DND-41 (cell line): ENCODE results near the gene STK11.
"Not testable (repeated sequence)": the region's sequence is repeated elsewhere in the genome, so short reads cannot be mapped to it uniquely, and the experiment has no call there.

Source experiments
- ATAC-seq: fragments of 200-7000 bp; cut with Tn5 transposase; 3 replicates; pipeline ENCODE4 v1.9.1; 2021; ENCODE audit warnings: low read depth; ENCODE audit not compliant: insufficient read depth
- DNase-seq: peaks from one replicate; pipeline ENCODE4 v3.0.0-alpha.2; 2020
- H2AFZ ChIP-seq: 2 replicates; pipeline ENCODE4 v1.6.0; 2012; ENCODE audit warnings: low read depth, low read length
- H3K27ac ChIP-seq: 2 replicates; pipeline ENCODE4 v1.5.1; 2012; ENCODE audit warnings: low read length, inconsistent platforms
- H3K27me3 ChIP-seq: fragments of 200-600 bp; sonication (generic); 2 replicates; pipeline ENCODE4 v1.6.0; 2012; ENCODE audit warnings: low read length, mild to moderate bottlenecking, inconsistent platforms; ENCODE audit not compliant: insufficient read depth, poor library complexity
- H3K36me3 ChIP-seq: 2 replicates; pipeline ENCODE4 v1.5.1; 2012; ENCODE audit warnings: low read length, inconsistent platforms; ENCODE audit not compliant: insufficient read depth
- H3K4me1 ChIP-seq: 2 replicates; pipeline ENCODE4 v1.5.1; 2012; ENCODE audit warnings: mild to moderate bottlenecking, low read length; ENCODE audit not compliant: insufficient read depth
- H3K4me2 ChIP-seq: 2 replicates; pipeline ENCODE4 v1.6.0; 2012; ENCODE audit warnings: mild to moderate bottlenecking, moderate library complexity, low read length, inconsistent platforms; ENCODE audit not compliant: insufficient read depth
- H3K4me3 ChIP-seq, 2 experiments: fragments of 200-600 bp in 1 of 2; shearing (Covaris generic) in 1 of 2; 2 replicates each; pipeline ENCODE4 v1.5.1; 2012 to 2016; ENCODE audit warnings: inconsistent platforms in 2 of 2, low read length in 2 of 2, mild to moderate bottlenecking in 2 of 2, low read depth in 1 of 2, moderate library complexity in 1 of 2
- H3K79me2 ChIP-seq: 2 replicates; pipeline ENCODE4 v1.6.0; 2012; ENCODE audit warnings: low read length, inconsistent platforms; ENCODE audit not compliant: insufficient read depth
- H3K9ac ChIP-seq: 2 replicates; pipeline ENCODE4 v1.6.0; 2012; ENCODE audit warnings: low read depth, mild to moderate bottlenecking, inconsistent platforms, low read length, moderate library complexity
- H3K9me3 ChIP-seq: 2 replicates; pipeline ENCODE4 v1.5.1; 2012; ENCODE audit warnings: low read length, moderate library complexity, mild to moderate bottlenecking, inconsistent platforms; ENCODE audit not compliant: insufficient read depth, severe bottlenecking
- H4K20me1 ChIP-seq: 2 replicates; pipeline ENCODE4 v1.6.0; 2012; ENCODE audit warnings: low read length; ENCODE audit not compliant: insufficient read depth
- EZH2 ChIP-seq: IDR thresholded peaks from 3 replicates; pipeline ENCODE4 v1.6.1; 2012; ENCODE audit warnings: borderline replicate concordance, low read depth, mild to moderate bottlenecking, moderate library complexity, low read length, inconsistent platforms; ENCODE audit not compliant: severe bottlenecking
- TF ChIP-seq, protein P1 (sequence below): IDR thresholded peaks from 2 replicates; pipeline ENCODE4 v1.5.1; 2012; ENCODE audit warnings: borderline replicate concordance, low read length, moderate library complexity, mild to moderate bottlenecking; ENCODE audit not compliant: poor library complexity, severe bottlenecking; ENCODE audit errors: extremely low read depth

Gene STK11

DNA sequence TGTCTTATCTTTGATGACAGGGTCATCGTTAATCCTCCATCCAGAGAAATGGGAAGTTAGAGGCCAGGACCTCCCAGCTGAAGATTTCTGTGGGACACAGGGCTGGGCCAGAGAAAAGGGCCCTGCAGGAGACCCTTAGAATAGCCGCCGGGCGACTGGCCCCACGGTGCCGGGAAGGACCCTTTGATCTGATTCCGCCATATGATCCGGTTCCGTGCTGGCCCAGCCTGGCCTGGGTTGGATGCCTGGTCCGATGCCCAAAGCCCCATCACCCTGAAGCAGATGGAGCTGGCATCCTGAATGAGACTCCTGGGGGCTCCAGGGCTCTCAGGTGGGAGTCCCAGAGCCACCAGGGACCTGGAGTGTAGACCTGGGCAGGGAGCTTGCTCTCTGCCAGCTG, 6.0 kb upstream of the STK11 start:
- Histone ChIP-seq H3K9ac (no peak overlapping the region), H3K27me3 (no peaks in the 10 kb centered on the region), H3K79me2 (no peaks in the 10 kb centered on the region), H3K9me3 (no peaks in the 10 kb centered on the region), H3K4me3 (no peak overlapping the region), H3K36me3 (no peaks in the 10 kb centered on the region), H3K4me1 (peaks cover 15% of the 10 kb centered on the region), H2AFZ (no peak overlapping the region), H3K4me2 (no peak overlapping the region), H4K20me1 (no peaks in the 10 kb centered on the region), H3K27ac (no peak overlapping the region)
- DNase-seq (no peak), ATAC-seq (no peak)
- no peak for TF ChIP-seq EZH2
- TF ChIP-seq, protein P1, sequence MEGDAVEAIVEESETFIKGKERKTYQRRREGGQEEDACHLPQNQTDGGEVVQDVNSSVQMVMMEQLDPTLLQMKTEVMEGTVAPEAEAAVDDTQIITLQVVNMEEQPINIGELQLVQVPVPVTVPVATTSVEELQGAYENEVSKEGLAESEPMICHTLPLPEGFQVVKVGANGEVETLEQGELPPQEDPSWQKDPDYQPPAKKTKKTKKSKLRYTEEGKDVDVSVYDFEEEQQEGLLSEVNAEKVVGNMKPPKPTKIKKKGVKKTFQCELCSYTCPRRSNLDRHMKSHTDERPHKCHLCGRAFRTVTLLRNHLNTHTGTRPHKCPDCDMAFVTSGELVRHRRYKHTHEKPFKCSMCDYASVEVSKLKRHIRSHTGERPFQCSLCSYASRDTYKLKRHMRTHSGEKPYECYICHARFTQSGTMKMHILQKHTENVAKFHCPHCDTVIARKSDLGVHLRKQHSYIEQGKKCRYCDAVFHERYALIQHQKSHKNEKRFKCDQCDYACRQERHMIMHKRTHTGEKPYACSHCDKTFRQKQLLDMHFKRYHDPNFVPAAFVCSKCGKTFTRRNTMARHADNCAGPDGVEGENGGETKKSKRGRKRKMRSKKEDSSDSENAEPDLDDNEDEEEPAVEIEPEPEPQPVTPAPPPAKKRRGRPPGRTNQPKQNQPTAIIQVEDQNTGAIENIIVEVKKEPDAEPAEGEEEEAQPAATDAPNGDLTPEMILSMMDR: no peak

DNA sequence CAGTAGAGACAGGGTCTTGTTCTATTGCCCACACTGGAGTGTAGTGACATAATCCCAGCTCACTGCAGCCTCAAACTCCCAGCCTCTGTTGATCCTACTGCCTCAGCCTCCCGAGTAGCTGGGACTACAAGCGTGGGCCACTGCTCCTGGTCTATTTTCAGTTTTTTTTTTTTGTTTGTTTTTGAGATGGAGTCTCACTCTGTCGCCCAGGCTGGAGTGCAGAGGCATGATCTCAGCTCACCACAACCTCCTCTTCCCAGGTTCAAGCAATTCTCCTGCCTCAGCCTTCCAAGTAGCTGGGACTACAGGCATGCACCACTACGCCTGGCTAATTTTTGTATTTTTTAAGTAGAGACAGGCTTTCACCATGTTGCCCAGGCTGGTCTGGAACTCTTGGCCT, 5.0 kb upstream of the STK11 start:
- ATAC-seq, DNase-seq, H3K9ac ChIP-seq, H3K4me2 ChIP-seq, H3K9me3 ChIP-seq, H3K36me3 ChIP-seq, H2AFZ ChIP-seq, H3K27me3 ChIP-seq, H3K79me2 ChIP-seq, H4K20me1 ChIP-seq, H3K4me3 ChIP-seq, H3K27ac ChIP-seq: not testable (repeated sequence)
- H3K4me1 ChIP-seq: peaks cover 20% of the 10 kb centered on the region

GRCh38 chr19:1206150-1206863, 729 bp downstream of the STK11 start:
- peak overlapping the region; percentile 98 for H3K4me2 ChIP-seq
- peaks cover 35% of the 10 kb centered on the region for H3K36me3 ChIP-seq
- peak overlapping the region; percentile 78 to 80 for H3K4me3 ChIP-seq
- ATAC-seq (no peak), DNase-seq (no peak)
- H4K20me1 ChIP-seq: peaks cover 35% of the 10 kb centered on the region
- TF ChIP-seq EZH2: no peak
- TF ChIP-seq, protein P1: no peak
- peak overlapping the region; percentile 75 for H3K9ac ChIP-seq
- peaks cover 56% of the 10 kb centered on the region for H3K4me1 ChIP-seq
- H2AFZ ChIP-seq: 0 out of 2 replicates have a peak overlapping the region, but pooled peaks have one; percentile 38
- H3K27ac ChIP-seq: peak overlapping the region; percentile 60
- no peaks in the 10 kb centered on the region for H3K27me3 ChIP-seq
- H3K79me2 ChIP-seq: peaks cover 54% of the 10 kb centered on the region
- H3K9me3 ChIP-seq: no peaks in the 10 kb centered on the region

GRCh38 chr19:1206864-1207450, 1.4 kb downstream of the STK11 start:
- no peak overlapping the region for H2AFZ ChIP-seq
- peak overlapping the region; percentile 60 for H3K27ac ChIP-seq
- H3K9me3 ChIP-seq: no peaks in the 10 kb centered on the region
- H3K4me2 ChIP-seq: peak overlapping the region; percentile 98
- H3K9ac ChIP-seq: peak overlapping the region; percentile 75
- peaks cover 42% of the 10 kb centered on the region for H3K36me3 ChIP-seq
- no peak for DNase-seq
- ATAC-seq: no peak
- peaks cover 61% of the 10 kb centered on the region for H3K79me2 ChIP-seq
- H3K4me1 ChIP-seq: peaks cover 56% of the 10 kb centered on the region
- TF ChIP-seq EZH2: no peak
- TF ChIP-seq, protein P1: no peak
- H4K20me1 ChIP-seq: peaks cover 42% of the 10 kb centered on the region
- H3K27me3 ChIP-seq: no peaks in the 10 kb centered on the region
- H3K4me3 ChIP-seq: peak overlapping the region; percentile 78 to 80

DNA sequence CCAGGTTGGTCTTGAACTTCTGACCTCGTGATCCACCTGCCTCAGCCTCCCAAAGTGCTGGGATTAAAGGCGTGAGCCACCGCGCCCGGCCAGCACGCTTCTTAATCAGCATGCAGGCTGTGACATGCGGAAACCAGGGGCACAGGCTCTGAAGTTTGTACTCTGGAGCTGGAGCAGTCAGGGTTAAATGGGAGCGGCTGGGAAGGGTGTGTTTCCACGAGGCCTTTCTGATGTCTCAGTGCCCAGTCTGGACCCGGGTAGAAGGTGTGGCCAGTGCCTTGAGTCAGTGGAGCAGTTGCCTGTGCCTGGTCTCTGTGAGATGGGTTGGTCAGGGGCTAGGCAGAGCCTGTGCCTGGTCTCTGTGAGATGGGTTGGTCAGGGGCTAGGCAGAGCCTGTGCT, 3.3 kb downstream of the STK11 start:
- H3K27ac ChIP-seq, H2AFZ ChIP-seq, H3K9me3 ChIP-seq, H3K27me3 ChIP-seq, DNase-seq, ATAC-seq: not testable (repeated sequence)
- Histone ChIP-seq H3K36me3 (peaks cover 53% of the 10 kb centered on the region), H3K79me2 (peaks cover 78% of the 10 kb centered on the region), H3K4me3 (peak overlapping the region in 1 of 2 experiments; percentile 9; a peak in 1 of 4 replicates), H3K4me1 (peaks cover 48% of the 10 kb centered on the region), H3K9ac (peak overlapping the region; percentile 1; the same call in 1 of the 2 replicates), H4K20me1 (peaks cover 52% of the 10 kb centered on the region), H3K4me2 (peak overlapping the region; percentile 98; the same call in 1 of the 2 replicates)
